B cell (primary cell): Measurements from ENCODE around the gene PKIB. TPM values are rescaled to one million over a fixed set of nuclear protein-coding genes. Genes with fewer than 3 reads are reported as not detected.

Experiments
- ATAC-seq: fragments of 200-7000 bp; cut with Tn5 transposase; one replicate; pipeline ENCODE4 v1.10.0; 2021; ENCODE audit warnings: low read depth, mild to moderate bottlenecking, moderate number of reproducible peaks, moderate library complexity
- CTCF ChIA-PET: fragments of 350-600 bp; sonication (Branson Sonifier 250); formaldehyde crosslinking; loops from one replicate; lab custom pipeline; 2021; ENCODE audit warnings: antibody characterized with exemption, inconsistent platforms; lab: Charles Lee
- POLR2A ChIA-PET: fragments of 350-600 bp; sonication (Branson Sonifier 250); formaldehyde crosslinking; loops from one replicate; lab custom pipeline; 2021; ENCODE audit warnings: antibody characterized with exemption; lab: Charles Lee
- DNase-seq: peaks from one replicate; pipeline ENCODE4 v3.0.0; 2013
- H2AFZ ChIP-seq: 2 replicates; pipeline ENCODE4 v1.6.1; 2012; ENCODE audit warnings: mild to moderate bottlenecking, low read depth, low read length; ENCODE audit not compliant: insufficient read depth, poor library complexity, severe bottlenecking
- H3K27ac ChIP-seq, 2 donors: 1 replicate in 1 of 2; 2 replicates in 1 of 2; pipeline ENCODE4 v1.5.1; 2012 to 2013; ENCODE audit warnings: low read length in 2 of 2, mild to moderate bottlenecking in 2 of 2, moderate library complexity in 1 of 2
- H3K27me3 ChIP-seq, 4 experiments: fragments of 200-600 bp in 1 of 4; sonication (generic) in 1 of 4; replicated peaks in 1 of 4; 1 replicate in 2 of 4; 2 replicates in 2 of 4; pipeline versions ENCODE4 v1.6.1 to v1.7.0; 2013 to 2016; ENCODE audit warnings: low read length in 3 of 4, mild to moderate bottlenecking in 2 of 4, mixed read lengths in 1 of 4, moderate library complexity in 1 of 4; ENCODE audit not compliant: insufficient read depth in 4 of 4, control insufficient read depth in 3 of 4; ENCODE audit errors: control extremely low read depth in 1 of 4
- H3K36me3 ChIP-seq, 2 experiments: replicated peaks in 1 of 2; 1 replicate in 1 of 2; 2 replicates in 1 of 2; pipeline versions ENCODE4 v1.6.1 to v1.7.1; 2013; ENCODE audit warnings: low read length in 1 of 2; ENCODE audit not compliant: insufficient read depth in 2 of 2, control insufficient read depth in 1 of 2; ENCODE audit errors: control extremely low read depth in 1 of 2, extremely low read depth in 1 of 2
- H3K4me1 ChIP-seq, 2 donors: fragments of 200-600 bp in 1 of 2; sonication (generic) in 1 of 2; 1 replicate in 1 of 2; 2 replicates in 1 of 2; pipeline versions ENCODE4 v1.5.1 to v1.6.1; 2013 to 2017; ENCODE audit warnings: low read length in 2 of 2; ENCODE audit not compliant: control insufficient read depth in 2 of 2, insufficient read depth in 2 of 2
- H3K4me2 ChIP-seq: replicated peaks from 2 replicates; pipeline ENCODE3; 2012; ENCODE audit warnings: mild to moderate bottlenecking, low read depth, low read length; ENCODE audit not compliant: poor library complexity, severe bottlenecking
- H3K4me3 ChIP-seq, 5 experiments: fragments of 200-600 bp in 1 of 5; sonication (generic) in 1 of 5; 1 replicate in 3 of 5; 2 replicates in 2 of 5; pipeline versions ENCODE4 v1.5.1 to v1.7.0; 2011 to 2016; ENCODE audit warnings: low read length in 4 of 5, mild to moderate bottlenecking in 4 of 5, low read depth in 2 of 5, control low read depth in 1 of 5, moderate library complexity in 1 of 5; ENCODE audit not compliant: insufficient read depth in 1 of 5; ENCODE audit errors: control extremely low read depth in 1 of 5, extremely low read depth in 1 of 5
- H3K79me2 ChIP-seq: fragments of 200-600 bp; sonication (generic); one replicate; pipeline ENCODE4 v1.6.0; 2016; ENCODE audit warnings: low read length; ENCODE audit not compliant: control insufficient read depth, insufficient read depth
- H3K9ac ChIP-seq: fragments of 200-600 bp; sonication (generic); 2 replicates; pipeline ENCODE4 v1.6.1; 2017; ENCODE audit warnings: mild to moderate bottlenecking, low read length, moderate library complexity
- H3K9me3 ChIP-seq, 3 donors: one replicate each; pipeline versions ENCODE4 v1.6.1 to v1.7.1; 2013; ENCODE audit warnings: low read length in 2 of 3; ENCODE audit not compliant: control insufficient read depth in 2 of 3, insufficient read depth in 1 of 3; ENCODE audit errors: control extremely low read depth in 1 of 3
- H4K20me1 ChIP-seq: 2 replicates; pipeline ENCODE4 v1.6.0; 2012; ENCODE audit warnings: mild to moderate bottlenecking, low read length; ENCODE audit not compliant: insufficient read depth, control insufficient read depth, poor library complexity, severe bottlenecking
- H3K27ac Mint-ChIP-seq: one replicate; pipeline ENCODE4 v1.8.0; 2021; ENCODE audit warnings: mixed read lengths
- H3K27me3 Mint-ChIP-seq: one replicate; pipeline ENCODE4 v1.8.0; 2021; ENCODE audit warnings: mixed read lengths
- H3K4me1 Mint-ChIP-seq: one replicate; pipeline ENCODE4 v1.8.0; 2021; ENCODE audit warnings: mixed read lengths
- H3K4me3 Mint-ChIP-seq: one replicate; pipeline ENCODE4 v1.8.0; 2021; ENCODE audit warnings: mixed read lengths
- H3K9me3 Mint-ChIP-seq: one replicate; pipeline ENCODE4 v1.8.0; 2022; ENCODE audit warnings: mixed read lengths; ENCODE audit not compliant: insufficient read depth
- CTCF ChIP-seq: fragments of 200-600 bp; IDR thresholded peaks from one replicate; pipeline ENCODE4 v1.8.0; 2022; ENCODE audit warnings: antibody characterized with exemption, mild to moderate bottlenecking
- EZH2 ChIP-seq: IDR thresholded peaks from 2 replicates; pipeline ENCODE4 v1.6.1; 2012; ENCODE audit warnings: borderline replicate concordance, low read depth, mild to moderate bottlenecking, moderate library complexity, low read length; ENCODE audit not compliant: insufficient read depth, poor library complexity, severe bottlenecking
- WGBS: methylation state at CpG from one replicate; pipeline ENCODE4 v1.1.5; 2013; ENCODE audit warnings: missing lambda C conversion rate; ENCODE audit not compliant: insufficient coverage; 5-methylcytosine and 5-hydroxymethylcytosine counted together
- intact Hi-C: fragments of 100-400 bp; cut with micrococcal nuclease; formaldehyde crosslinking; loops from one replicate; pipeline ENCODE4 v1.10.0; 2022
- polyA plus RNA-seq: library from polyadenylated mRNA; depleted of rRNA; stranded (reverse); fragments of >200 nt; gene quantifications from 2 replicates; pipeline ENCODE4 v1.2.3, GENCODE V29; 2012
- total RNA-seq, 2 donors: library from RNA; stranded (reverse); fragments of 120-200 nt in 1 of 2; gene quantifications; 1 replicate in 1 of 2; 2 replicates in 1 of 2; pipeline versions ENCODE4 v1.2.3 to v1.2.4, GENCODE V29; 2013 to 2022

PKIB gene
- total and polyA plus RNA-seq, 2 donors (not counting 1 experiment from before 2014, with no cell fraction given) = 0.27 to 1.2 TPM

GRCh38 chr6:122624853-122625252, 14.6 kb downstream of the PKIB start:
- Histone ChIP-seq H3K9ac (no peak overlapping the region), H3K27ac (no peak overlapping the region), H3K79me2 (no peaks in the 10 kb centered on the region), H4K20me1 (no peaks in the 10 kb centered on the region), H3K4me1 (no peaks in the 10 kb centered on the region), H3K36me3 (no peaks in the 10 kb centered on the region), H3K4me2 (no peak overlapping the region), H3K4me3 (no peak overlapping the region), H2AFZ (no peak overlapping the region), H3K9me3 (no peaks in the 10 kb centered on the region), H3K27me3 (peaks cover 0 to 2% (median 0%) of the 10 kb centered on the region in 4 experiments)
- ATAC-seq (no peak), DNase-seq (no peak)
- peaks cover 11% of the 10 kb centered on the region for H3K27me3 Mint-ChIP-seq
- intact Hi-C loops = no loop called here
- ChIA-PET POLR2A (no interaction called here), CTCF (no interaction called here)
- H3K4me3 Mint-ChIP-seq = no peak overlapping the region
- H3K4me1 Mint-ChIP-seq = no peaks in the 10 kb centered on the region
- no peak overlapping the region for H3K27ac Mint-ChIP-seq
- no peaks in the 10 kb centered on the region for H3K9me3 Mint-ChIP-seq
- TF ChIP-seq EZH2 = no peak
- TF ChIP-seq CTCF = no peak
- no CpG with 5 or more reads among the region's 2 CpGs for WGBS

- Mint-ChIP-seq H3K9me3 (no peaks in the 10 kb centered on the region), H3K4me3 (no peak overlapping the region), H3K4me1 (no peaks in the 10 kb centered on the region), H3K27me3 (peaks cover 2% of the 10 kb centered on the region), H3K27ac (no peak overlapping the region)
- H3K4me1 ChIP-seq = no peaks in the 10 kb centered on the region
- no peaks in the 10 kb centered on the region for H3K9me3 ChIP-seq
- no peaks in the 10 kb centered on the region for H3K79me2 ChIP-seq
- no CpG with 5 or more reads among the region's 1 CpG for WGBS
- CTCF ChIA-PET = no interaction called here
- intact Hi-C loops = no loop called here
- H3K4me3 ChIP-seq = no peak overlapping the region
- H3K27me3 ChIP-seq = peaks cover 0 to 2% (median 0%) of the 10 kb centered on the region in 4 experiments
- H3K9ac ChIP-seq = no peak overlapping the region
- H4K20me1 ChIP-seq = no peaks in the 10 kb centered on the region
- no peak overlapping the region for H2AFZ ChIP-seq
- TF ChIP-seq EZH2 (no peak), CTCF (no peak)
- DNase-seq (no peak), ATAC-seq (no peak)
- no peaks in the 10 kb centered on the region for H3K36me3 ChIP-seq
- H3K4me2 ChIP-seq = no peak overlapping the region
- POLR2A ChIA-PET = no interaction called here
- H3K27ac ChIP-seq = no peak overlapping the region
These were observed 18.5 kb downstream of the PKIB start for GRCh38 chr6:122628714-122629113.
